HepG2 (cell line): ENCODE data around the gene SNRPD3. TPM values are rescaled to one million over a fixed set of nuclear protein-coding genes. Genes with fewer than 3 reads are reported as not detected.

ENCODE experiments used
- GABPB1 ChIP-seq: IDR thresholded peaks from 2 replicates; pipeline ENCODE4 v1.6.1; 2016; ENCODE audit warnings: mild to moderate bottlenecking, missing genetic modification reagents, moderate library complexity, missing compliant biosample characterization
- MEIS1 ChIP-seq: sonication (generic); formaldehyde crosslinking; IDR thresholded peaks from 2 replicates; pipeline ENCODE4 v1.9.0; 2021; ENCODE audit warnings: mild to moderate bottlenecking, missing genetic modification reagents, moderate library complexity, borderline replicate concordance
- MLLT10 ChIP-seq: sonication (generic); formaldehyde crosslinking; IDR thresholded peaks from 2 replicates; pipeline ENCODE4 v1.4.0; 2020; ENCODE audit warnings: missing genetic modification reagents
- RFXANK ChIP-seq: IDR thresholded peaks from 2 replicates; pipeline ENCODE4 v1.6.1; 2016
- SAFB2 ChIP-seq: sonication (generic); formaldehyde crosslinking; IDR thresholded peaks from 2 replicates; pipeline ENCODE4 v1.5.1; 2020; ENCODE audit warnings: missing genetic modification reagents, low read depth, mild to moderate bottlenecking, borderline replicate concordance
- TBP ChIP-seq: sonication (generic); formaldehyde crosslinking; IDR thresholded peaks from 2 replicates; pipeline ENCODE4 v1.5.0; 2020; ENCODE audit warnings: missing genetic modification reagents
- ZFP36 ChIP-seq: fragments of 150-350 bp; IDR thresholded peaks from 2 replicates; pipeline ENCODE4 v1.6.1; 2018; ENCODE audit warnings: borderline replicate concordance, low read length, low read depth; ENCODE audit not compliant: partially characterized antibody
- ZNF138 ChIP-seq: sonication (generic); formaldehyde crosslinking; IDR thresholded peaks from 2 replicates; pipeline ENCODE4 v1.5.0; 2020; ENCODE audit warnings: mild to moderate bottlenecking, low read depth, missing genetic modification reagents
- ZNF329 ChIP-seq: sonication (generic); formaldehyde crosslinking; IDR thresholded peaks from 2 replicates; pipeline ENCODE4 v1.9.0; 2021; ENCODE audit warnings: low read depth, mild to moderate bottlenecking, missing genetic modification reagents
- ZNF678 ChIP-seq: sonication (generic); formaldehyde crosslinking; IDR thresholded peaks from 2 replicates; pipeline ENCODE4 v1.4.0; 2020; ENCODE audit warnings: mild to moderate bottlenecking, missing genetic modification reagents
- ZNF792 ChIP-seq: IDR thresholded peaks from 2 replicates; pipeline ENCODE4 v1.6.1; 2016
- polyA plus RNA-seq, 8 experiments: library from polyadenylated mRNA; depleted of rRNA in 3 of 8; stranded (reverse) in 7 of 8; unstranded in 1 of 8; fragments of >200 nt; fragmentation: Illumina TruSeq in 4 of 8; extraction: Trizol in 4 of 8; gene quantifications; 2 replicates each; pipeline versions ENCODE4 v1.2.1 to v1.2.3, GENCODE V29; 2011 to 2016; ENCODE audit warnings: low read depth in 4 of 8, missing spikeins in 1 of 8, mixed read lengths in 1 of 8; ENCODE audit not compliant: insufficient read depth in 1 of 8
- total RNA-seq, 5 experiments: library from RNA; depleted of rRNA; stranded (reverse); fragments of >200 nt; fragmentation: Illumina TruSeq; extraction: Trizol; gene quantifications; 2 replicates each; pipeline ENCODE4 v1.2.3, GENCODE V29; 2016; ENCODE audit warnings: low read depth in 1 of 5
- TF ChIP-seq, protein P1 (sequence below): sonication (generic); formaldehyde crosslinking; IDR thresholded peaks from 2 replicates; pipeline ENCODE4 v1.5.1; 2020; ENCODE audit warnings: mild to moderate bottlenecking, missing genetic modification reagents, borderline replicate concordance
- TF ChIP-seq, protein P2 (sequence below): sonication (generic); formaldehyde crosslinking; IDR thresholded peaks from 2 replicates; pipeline ENCODE4 v1.4.0; 2020; ENCODE audit warnings: mild to moderate bottlenecking, missing genetic modification reagents
- TF ChIP-seq, protein P3 (sequence below): sonication (generic); formaldehyde crosslinking; IDR thresholded peaks from one replicate; pipeline ENCODE4 v1.5.1; 2020; ENCODE audit warnings: mild to moderate bottlenecking, missing genetic modification reagents; ENCODE audit errors: not compliant biosample characterization
- TF ChIP-seq, protein P4 (sequence below): sonication (generic); formaldehyde crosslinking; IDR thresholded peaks from 2 replicates; pipeline ENCODE4 v1.4.0; 2020; ENCODE audit warnings: missing genetic modification reagents

Gene SNRPD3
- total and polyA plus RNA-seq, 2 of the 13 experiments (the other 11 are each of a cell fraction or from before 2014, with no cell fraction given): 110 to 209 TPM

DNA sequence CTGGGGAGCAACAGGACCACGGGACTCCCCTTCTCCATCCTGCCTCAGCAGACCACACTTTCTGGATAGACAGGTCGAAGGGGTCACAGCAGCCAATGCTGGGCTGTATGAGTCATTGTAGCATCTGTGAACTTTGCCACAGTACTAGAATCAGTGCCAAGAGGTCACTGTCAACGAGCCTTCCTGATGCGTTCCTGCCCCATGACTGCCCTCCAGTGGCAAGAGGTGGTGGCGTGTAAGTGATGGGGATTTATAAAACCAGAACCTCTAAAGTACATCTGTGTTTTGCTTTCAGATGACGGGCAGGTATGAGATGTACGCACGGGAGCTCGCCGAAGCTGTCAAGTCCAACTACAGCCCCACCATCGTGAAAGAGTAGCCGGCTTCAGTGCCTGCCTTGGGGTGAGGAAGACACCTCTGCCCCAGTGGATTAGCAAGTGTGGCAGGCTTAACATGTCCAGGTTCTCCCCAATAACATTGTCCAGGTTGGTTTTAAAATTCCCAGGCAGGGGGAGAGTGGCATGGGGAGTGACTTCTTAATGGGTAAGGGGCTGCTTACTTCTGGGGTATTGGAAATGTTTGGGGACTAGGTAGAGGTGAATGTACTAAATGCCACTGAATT, 30.3 kb upstream of the SNRPD3 start (continued):
- TF ChIP-seq, protein P1, sequence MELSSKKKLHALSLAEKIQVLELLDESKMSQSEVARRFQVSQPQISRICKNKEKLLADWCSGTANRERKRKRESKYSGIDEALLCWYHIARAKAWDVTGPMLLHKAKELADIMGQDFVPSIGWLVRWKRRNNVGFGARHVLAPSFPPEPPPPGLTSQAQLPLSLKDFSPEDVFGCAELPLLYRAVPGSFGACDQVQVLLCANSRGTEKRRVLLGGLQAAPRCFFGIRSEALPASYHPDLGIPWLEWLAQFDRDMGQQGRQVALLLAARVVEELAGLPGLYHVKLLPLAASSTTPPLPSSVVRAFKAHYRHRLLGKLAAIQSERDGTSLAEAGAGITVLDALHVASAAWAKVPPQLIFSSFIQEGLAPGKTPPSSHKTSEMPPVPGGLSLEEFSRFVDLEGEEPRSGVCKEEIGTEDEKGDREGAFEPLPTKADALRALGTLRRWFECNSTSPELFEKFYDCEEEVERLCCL (CRISPR knock-in tag): no peak
- TF ChIP-seq RFXANK (peak; percentile 63; the same call in 1 of the 2 replicates), ZNF792 (CRISPR knock-in tag) (peak; percentile 36; the same call in 1 of the 2 replicates), MLLT10 (CRISPR knock-in tag) (no peak), ZFP36 (no peak), ZNF678 (no peak), ZNF138 (CRISPR knock-in tag) (no peak), SAFB2 (CRISPR knock-in tag) (no peak), MEIS1 (CRISPR knock-in tag) (peak; percentile 65; the same call in 1 of the 2 replicates), GABPB1 (no peak), ZNF329 (no peak), TBP (no peak)
- TF ChIP-seq, protein P2, sequence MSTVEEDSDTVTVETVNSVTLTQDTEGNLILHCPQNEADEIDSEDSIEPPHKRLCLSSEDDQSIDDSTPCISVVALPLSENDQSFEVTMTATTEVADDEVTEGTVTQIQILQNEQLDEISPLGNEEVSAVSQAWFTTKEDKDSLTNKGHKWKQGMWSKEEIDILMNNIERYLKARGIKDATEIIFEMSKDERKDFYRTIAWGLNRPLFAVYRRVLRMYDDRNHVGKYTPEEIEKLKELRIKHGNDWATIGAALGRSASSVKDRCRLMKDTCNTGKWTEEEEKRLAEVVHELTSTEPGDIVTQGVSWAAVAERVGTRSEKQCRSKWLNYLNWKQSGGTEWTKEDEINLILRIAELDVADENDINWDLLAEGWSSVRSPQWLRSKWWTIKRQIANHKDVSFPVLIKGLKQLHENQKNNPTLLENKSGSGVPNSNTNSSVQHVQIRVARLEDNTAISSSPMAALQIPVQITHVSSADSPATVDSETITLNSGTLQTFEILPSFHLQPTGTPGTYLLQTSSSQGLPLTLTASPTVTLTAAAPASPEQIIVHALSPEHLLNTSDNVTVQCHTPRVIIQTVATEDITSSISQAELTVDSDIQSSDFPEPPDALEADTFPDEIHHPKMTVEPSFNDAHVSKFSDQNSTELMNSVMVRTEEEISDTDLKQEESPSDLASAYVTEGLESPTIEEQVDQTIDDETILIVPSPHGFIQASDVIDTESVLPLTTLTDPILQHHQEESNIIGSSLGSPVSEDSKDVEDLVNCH: no peak
- TF ChIP-seq, protein P3, sequence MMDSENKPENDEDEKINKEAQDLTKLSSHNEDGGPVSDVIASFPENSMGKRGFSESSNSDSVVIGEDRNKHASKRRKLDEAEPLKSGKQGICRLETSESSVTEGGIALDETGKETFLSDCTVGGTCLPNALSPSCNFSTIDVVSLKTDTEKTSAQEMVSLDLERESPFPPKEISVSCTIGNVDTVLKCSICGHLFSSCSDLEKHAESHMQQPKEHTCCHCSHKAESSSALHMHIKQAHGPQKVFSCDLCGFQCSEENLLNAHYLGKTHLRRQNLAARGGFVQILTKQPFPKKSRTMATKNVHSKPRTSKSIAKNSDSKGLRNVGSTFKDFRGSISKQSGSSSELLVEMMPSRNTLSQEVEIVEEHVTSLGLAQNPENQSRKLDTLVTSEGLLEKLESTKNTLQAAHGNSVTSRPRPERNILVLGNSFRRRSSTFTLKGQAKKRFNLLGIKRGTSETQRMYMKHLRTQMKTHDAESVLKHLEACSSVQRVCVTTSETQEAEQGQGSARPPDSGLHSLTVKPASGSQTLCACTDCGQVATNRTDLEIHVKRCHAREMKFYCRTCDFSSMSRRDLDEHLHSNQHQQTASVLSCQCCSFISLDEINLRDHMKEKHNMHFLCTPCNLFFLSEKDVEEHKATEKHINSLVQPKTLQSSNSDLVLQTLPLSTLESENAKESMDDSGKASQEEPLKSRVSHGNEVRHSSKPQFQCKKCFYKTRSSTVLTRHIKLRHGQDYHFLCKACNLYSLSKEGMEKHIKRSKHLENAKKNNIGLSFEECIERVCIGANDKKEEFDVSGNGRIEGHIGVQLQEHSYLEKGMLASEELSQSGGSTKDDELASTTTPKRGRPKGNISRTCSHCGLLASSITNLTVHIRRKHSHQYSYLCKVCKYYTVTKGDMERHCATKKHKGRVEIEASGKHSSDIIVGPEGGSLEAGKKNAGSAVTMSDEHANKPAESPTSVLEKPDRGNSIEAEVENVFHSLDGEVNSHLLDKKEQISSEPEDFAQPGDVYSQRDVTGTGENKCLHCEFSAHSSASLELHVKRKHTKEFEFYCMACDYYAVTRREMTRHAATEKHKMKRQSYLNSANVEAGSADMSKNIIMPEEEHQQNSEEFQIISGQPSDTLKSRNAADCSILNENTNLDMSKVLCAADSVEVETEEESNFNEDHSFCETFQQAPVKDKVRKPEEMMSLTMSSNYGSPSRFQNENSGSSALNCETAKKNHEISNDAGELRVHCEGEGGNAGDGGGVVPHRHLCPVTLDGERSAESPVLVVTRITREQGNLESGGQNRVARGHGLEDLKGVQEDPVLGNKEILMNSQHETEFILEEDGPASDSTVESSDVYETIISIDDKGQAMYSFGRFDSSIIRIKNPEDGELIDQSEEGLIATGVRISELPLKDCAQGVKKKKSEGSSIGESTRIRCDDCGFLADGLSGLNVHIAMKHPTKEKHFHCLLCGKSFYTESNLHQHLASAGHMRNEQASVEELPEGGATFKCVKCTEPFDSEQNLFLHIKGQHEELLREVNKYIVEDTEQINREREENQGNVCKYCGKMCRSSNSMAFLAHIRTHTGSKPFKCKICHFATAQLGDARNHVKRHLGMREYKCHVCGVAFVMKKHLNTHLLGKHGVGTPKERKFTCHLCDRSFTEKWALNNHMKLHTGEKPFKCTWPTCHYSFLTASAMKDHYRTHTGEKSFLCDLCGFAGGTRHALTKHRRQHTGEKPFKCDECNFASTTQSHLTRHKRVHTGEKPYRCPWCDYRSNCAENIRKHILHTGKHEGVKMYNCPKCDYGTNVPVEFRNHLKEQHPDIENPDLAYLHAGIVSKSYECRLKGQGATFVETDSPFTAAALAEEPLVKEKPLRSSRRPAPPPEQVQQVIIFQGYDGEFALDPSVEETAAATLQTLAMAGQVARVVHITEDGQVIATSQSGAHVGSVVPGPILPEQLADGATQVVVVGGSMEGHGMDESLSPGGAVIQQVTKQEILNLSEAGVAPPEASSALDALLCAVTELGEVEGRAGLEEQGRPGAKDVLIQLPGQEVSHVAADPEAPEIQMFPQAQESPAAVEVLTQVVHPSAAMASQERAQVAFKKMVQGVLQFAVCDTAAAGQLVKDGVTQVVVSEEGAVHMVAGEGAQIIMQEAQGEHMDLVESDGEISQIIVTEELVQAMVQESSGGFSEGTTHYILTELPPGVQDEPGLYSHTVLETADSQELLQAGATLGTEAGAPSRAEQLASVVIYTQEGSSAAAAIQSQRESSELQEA (CRISPR knock-in tag): no peak
- TF ChIP-seq, protein P4, sequence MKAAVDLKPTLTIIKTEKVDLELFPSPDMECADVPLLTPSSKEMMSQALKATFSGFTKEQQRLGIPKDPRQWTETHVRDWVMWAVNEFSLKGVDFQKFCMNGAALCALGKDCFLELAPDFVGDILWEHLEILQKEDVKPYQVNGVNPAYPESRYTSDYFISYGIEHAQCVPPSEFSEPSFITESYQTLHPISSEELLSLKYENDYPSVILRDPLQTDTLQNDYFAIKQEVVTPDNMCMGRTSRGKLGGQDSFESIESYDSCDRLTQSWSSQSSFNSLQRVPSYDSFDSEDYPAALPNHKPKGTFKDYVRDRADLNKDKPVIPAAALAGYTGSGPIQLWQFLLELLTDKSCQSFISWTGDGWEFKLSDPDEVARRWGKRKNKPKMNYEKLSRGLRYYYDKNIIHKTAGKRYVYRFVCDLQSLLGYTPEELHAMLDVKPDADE (CRISPR knock-in tag): no peak
